ENCODE measurements around the gene URB1.
"Not testable (repeated sequence)": the region's sequence is repeated elsewhere in the genome, so short reads cannot be mapped to it uniquely, and the experiment has no call there.

Gene URB1

DNA sequence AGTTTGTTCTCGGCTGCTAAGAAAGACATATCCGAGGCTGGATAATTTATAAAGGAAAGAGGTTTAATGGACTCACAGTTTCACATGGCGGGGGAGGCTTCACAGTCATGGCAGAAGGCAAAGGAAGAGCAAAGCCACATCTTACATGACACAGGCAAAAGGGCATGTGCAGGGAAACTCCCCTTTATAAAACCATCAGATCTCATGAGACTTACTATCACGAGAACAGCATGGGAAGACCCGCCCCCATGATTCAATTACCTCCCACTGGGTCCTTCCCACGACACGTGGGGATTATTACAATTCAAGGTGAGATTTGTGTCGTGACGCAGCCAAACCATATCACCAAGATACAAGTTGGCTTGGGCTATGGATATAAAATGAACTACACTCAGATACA is 81.8 kb downstream of the URB1 start:
- H3K36me3 ChIP-seq (ENCODE audit: insufficient read depth, low read length) = peaks cover 37% of the 10 kb centered on the region

DNA sequence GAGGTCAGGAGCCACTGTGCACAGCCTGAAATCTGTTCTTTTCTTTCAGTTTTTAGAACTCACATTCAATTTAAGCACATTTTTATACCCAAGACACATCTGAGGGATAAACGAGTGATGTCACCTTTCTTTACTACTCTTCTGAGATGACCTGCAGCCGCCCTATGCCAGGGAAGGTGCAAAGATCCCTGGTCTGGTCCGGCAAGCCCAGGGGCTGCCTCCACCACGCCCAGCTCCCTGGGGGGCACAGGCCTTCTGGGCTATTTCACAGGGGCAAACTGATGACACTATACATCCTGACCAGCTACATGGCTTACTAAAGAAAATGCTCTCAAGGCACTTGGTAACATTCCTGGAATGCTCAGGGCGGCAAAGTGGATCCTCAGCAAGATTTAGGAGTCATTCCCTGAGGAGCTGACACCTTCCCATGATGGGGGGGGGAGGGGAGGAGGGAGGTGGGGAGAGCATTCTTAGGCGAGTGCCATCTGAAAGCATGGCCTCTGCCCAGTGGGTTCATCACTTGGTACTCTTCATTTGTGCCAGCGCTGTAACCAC is 82.8 kb downstream of the URB1 start:
- H3K27me3 ChIP-seq (ENCODE audit: insufficient read depth, low read length) = no peaks in the 10 kb centered on the region
- H2AFZ ChIP-seq (ENCODE audit: low read depth, low read length) = no peak overlapping the region
- H3K4me3 ChIP-seq (ENCODE audit: low read length) = no peak overlapping the region
- no peaks in the 10 kb centered on the region for H3K4me1 ChIP-seq (ENCODE audit: insufficient read depth, low read length)
- H3K9me3 ChIP-seq (ENCODE audit: low read length) = no peaks in the 10 kb centered on the region
- peaks cover 31% of the 10 kb centered on the region for H3K36me3 ChIP-seq (ENCODE audit: insufficient read depth, low read length)

More for the DNA sequence above, 81.8 kb downstream of the URB1 start:
- not testable (repeated sequence) for H3K9me3 ChIP-seq (ENCODE audit: low read length); H3K4me3 ChIP-seq (ENCODE audit: low read length); H3K4me1 ChIP-seq (ENCODE audit: insufficient read depth, low read length); H2AFZ ChIP-seq (ENCODE audit: low read depth, low read length); H3K27me3 ChIP-seq (ENCODE audit: insufficient read depth, low read length)

DNA sequence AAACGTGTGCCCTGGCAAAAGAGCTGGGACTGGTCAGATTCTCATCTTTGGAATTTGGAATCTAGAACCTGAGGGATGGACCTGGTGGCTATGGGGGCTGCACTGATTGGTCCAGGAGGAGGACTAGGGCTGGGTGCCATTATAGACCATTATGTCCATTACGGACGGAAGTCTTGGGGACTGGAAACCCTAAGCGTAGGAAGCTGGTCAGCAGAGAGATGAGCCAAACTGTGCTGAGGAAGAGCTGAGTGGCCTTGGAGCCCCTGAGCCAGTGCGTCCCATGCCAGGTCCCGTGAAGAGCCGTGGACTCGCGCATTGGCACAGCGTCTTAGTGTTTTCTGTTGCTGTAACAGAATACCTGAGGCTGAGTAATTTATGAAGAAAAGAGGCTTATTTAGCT is 84.1 kb downstream of the URB1 start:
- Histone ChIP-seq H3K27me3 (ENCODE audit: insufficient read depth, low read length) (no peaks in the 10 kb centered on the region), H3K36me3 (ENCODE audit: insufficient read depth, low read length) (peaks cover 24% of the 10 kb centered on the region), H3K9me3 (ENCODE audit: low read length) (no peaks in the 10 kb centered on the region), H3K4me1 (ENCODE audit: insufficient read depth, low read length) (no peaks in the 10 kb centered on the region), H2AFZ (ENCODE audit: low read depth, low read length) (no peak overlapping the region), H3K4me3 (ENCODE audit: low read length) (no peak overlapping the region)

DNA sequence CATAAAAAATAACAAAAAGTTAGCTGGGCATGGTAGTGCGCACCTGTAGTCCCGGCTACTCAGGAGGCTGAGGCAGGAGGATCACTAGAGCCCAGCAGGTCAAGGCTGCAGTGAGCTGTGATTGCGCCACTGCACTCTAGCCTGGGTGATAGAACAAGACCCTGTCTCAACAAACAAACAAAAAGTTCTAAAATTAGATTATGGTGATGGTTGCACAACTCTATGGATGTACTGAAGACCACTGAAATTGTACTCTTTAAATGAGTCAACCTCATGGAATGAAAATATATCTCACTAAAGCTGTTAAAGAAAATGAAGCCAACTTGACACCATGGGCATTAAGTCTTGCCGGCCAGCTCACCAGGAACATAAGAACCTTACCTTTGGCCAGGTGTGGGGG is 85.1 kb downstream of the URB1 start:
- Histone ChIP-seq H3K27me3 (ENCODE audit: insufficient read depth, low read length) (no peaks in the 10 kb centered on the region), H3K9me3 (ENCODE audit: low read length) (no peaks in the 10 kb centered on the region), H3K36me3 (ENCODE audit: insufficient read depth, low read length) (peaks cover 21% of the 10 kb centered on the region), H3K4me3 (ENCODE audit: low read length) (no peak overlapping the region), H2AFZ (ENCODE audit: low read depth, low read length) (no peak overlapping the region), H3K4me1 (ENCODE audit: insufficient read depth, low read length) (no peaks in the 10 kb centered on the region)

DNA sequence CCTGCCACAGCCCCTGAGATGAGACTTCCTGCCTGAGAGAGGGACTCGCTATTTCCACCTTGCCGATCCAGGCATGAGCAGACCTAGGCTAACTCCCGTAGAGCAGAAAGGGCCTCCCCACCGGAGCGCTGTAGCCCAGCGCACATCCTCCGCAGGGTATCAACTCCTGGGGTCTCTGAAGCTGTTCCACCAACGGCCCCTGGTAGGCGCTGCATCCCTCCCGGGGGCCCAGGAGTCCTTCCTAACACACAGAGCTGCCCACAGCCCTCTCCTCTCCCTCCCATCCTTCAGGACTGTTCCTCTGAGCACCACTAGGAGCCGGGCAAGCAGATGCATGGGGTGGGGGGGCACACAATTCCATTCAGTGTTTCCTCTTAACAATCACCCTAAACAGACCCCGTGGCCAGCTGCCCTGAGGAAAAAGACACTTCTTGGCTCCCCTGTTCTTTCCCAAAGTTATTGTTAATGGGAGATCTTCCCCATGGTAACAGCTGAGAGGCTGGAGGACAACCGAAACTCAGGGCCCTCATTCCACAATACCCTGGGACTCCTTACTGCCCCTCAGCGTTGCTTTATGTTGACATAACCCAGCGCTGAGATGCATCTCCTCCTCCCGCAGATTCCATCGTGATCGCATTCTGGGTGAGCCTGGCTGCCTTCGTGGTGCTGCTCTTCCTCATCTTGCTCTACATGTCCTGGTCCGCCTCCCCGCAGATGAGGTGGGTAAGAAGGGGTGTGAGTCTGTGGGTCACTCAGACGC is 86.6 kb downstream of the URB1 start:
- peaks cover 10% of the 10 kb centered on the region for H3K36me3 ChIP-seq (ENCODE audit: insufficient read depth, low read length)
- no peak overlapping the region for H3K4me3 ChIP-seq (ENCODE audit: low read length)
- H2AFZ ChIP-seq (ENCODE audit: low read depth, low read length) = no peak overlapping the region
- H3K9me3 ChIP-seq (ENCODE audit: low read length) = no peaks in the 10 kb centered on the region
- no peaks in the 10 kb centered on the region for H3K27me3 ChIP-seq (ENCODE audit: insufficient read depth, low read length)
- no peaks in the 10 kb centered on the region for H3K4me1 ChIP-seq (ENCODE audit: insufficient read depth, low read length)

DNA sequence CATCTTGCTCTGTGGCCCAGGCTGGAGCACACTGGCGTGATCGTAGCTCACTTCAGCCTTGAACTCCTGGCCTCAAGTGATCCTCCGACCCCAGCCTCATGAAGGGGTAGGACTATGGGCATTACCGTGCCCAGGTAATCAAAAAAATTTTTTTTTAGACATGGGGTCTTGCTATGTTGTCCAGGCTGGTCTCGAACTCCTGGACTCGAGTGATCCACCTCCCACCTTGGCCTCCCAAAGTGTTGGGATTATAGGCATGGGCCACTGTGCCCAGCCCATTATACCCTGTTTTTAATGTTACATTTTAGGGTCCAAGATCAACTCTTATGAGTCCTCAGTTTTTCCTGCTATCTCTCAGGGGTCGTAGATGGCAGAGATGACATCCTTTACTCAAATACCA is 87.8 kb downstream of the URB1 start:
- peaks cover 10% of the 10 kb centered on the region for H3K36me3 ChIP-seq (ENCODE audit: insufficient read depth, low read length)
- H3K9me3 ChIP-seq (ENCODE audit: low read length) = no peaks in the 10 kb centered on the region
- no peak overlapping the region for H3K4me3 ChIP-seq (ENCODE audit: low read length)
- no peaks in the 10 kb centered on the region for H3K27me3 ChIP-seq (ENCODE audit: insufficient read depth, low read length)
- H3K4me1 ChIP-seq (ENCODE audit: insufficient read depth, low read length) = no peaks in the 10 kb centered on the region
- no peak overlapping the region for H2AFZ ChIP-seq (ENCODE audit: low read depth, low read length)

- Histone ChIP-seq H3K27me3 (ENCODE audit: insufficient read depth, low read length) (no peaks in the 10 kb centered on the region), H3K4me3 (ENCODE audit: low read length) (no peak overlapping the region), H2AFZ (ENCODE audit: low read depth, low read length) (no peak overlapping the region), H3K9me3 (ENCODE audit: low read length) (no peaks in the 10 kb centered on the region), H3K4me1 (ENCODE audit: insufficient read depth, low read length) (no peaks in the 10 kb centered on the region), H3K36me3 (ENCODE audit: insufficient read depth, low read length) (peaks cover 9% of the 10 kb centered on the region)
Measured at GRCh38 chr21:32303385-32303784, 89.4 kb downstream of the URB1 start.

GRCh38 chr21:32302560-32302959 is 90.3 kb downstream of the URB1 start:
- H2AFZ ChIP-seq (ENCODE audit: low read depth, low read length) = no peak overlapping the region

DNA sequence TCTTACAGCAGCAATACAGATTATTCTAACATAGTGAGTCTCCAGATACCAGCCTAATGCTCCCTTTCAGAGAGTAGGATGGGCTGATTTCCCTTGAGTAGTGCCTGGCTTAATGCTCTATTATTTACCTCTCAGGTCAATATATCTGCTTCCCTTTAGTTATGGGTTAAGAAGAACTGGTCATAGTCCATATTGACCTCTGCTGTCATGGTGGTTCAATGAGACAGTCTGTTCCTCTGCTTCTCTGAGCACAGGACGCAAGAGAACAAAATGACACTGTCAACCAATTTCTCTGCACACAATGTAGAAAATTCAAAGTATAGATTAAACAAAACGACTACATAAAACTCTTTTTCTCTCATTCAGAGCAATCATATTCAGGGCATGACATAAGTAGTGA is 91.2 kb downstream of the URB1 start:
- H3K27me3 ChIP-seq (ENCODE audit: insufficient read depth, low read length) = no peaks in the 10 kb centered on the region
- H3K9me3 ChIP-seq (ENCODE audit: low read length) = no peaks in the 10 kb centered on the region
- no peak overlapping the region for H3K4me3 ChIP-seq (ENCODE audit: low read length)
- H2AFZ ChIP-seq (ENCODE audit: low read depth, low read length) = no peak overlapping the region
- H3K36me3 ChIP-seq (ENCODE audit: insufficient read depth, low read length) = peaks cover 2% of the 10 kb centered on the region
- no peaks in the 10 kb centered on the region for H3K4me1 ChIP-seq (ENCODE audit: insufficient read depth, low read length)

More at GRCh38 chr21:32302560-32302959, 90.3 kb downstream of the URB1 start:
- Histone ChIP-seq H3K36me3 (ENCODE audit: insufficient read depth, low read length) (peaks cover 4% of the 10 kb centered on the region), H3K9me3 (ENCODE audit: low read length) (no peaks in the 10 kb centered on the region), H3K27me3 (ENCODE audit: insufficient read depth, low read length) (no peaks in the 10 kb centered on the region), H3K4me3 (ENCODE audit: low read length) (no peak overlapping the region), H3K4me1 (ENCODE audit: insufficient read depth, low read length) (no peaks in the 10 kb centered on the region)

DNA sequence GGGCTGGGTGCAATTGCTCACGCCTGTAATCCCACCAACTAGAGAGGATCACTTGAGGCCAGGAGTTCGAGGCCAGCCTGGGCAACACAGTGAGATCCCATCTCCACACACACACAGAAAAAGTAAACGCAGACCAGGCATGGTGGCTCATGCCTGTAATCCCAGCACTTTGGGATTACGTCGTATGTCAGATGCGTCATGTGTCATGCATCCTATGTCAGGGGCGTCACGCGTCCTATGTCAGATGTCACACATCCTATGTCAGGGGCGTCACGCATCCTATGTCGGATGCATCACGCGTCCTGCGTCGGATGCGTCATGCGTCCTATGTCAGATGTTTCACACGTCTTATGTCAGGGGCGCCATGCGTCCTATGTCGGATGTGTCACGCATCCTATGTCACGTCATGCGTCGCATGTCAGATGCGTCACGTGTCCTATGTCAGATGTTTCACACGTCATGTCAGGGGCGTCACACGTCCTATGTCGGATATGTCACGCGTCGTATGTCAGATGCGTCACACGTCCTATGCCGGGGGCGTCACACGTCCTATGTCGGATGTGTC is 92.6 kb downstream of the URB1 start:
- no peak overlapping the region for H2AFZ ChIP-seq (ENCODE audit: low read depth, low read length)
- no peaks in the 10 kb centered on the region for H3K36me3 ChIP-seq (ENCODE audit: insufficient read depth, low read length)
- H3K4me1 ChIP-seq (ENCODE audit: insufficient read depth, low read length) = no peaks in the 10 kb centered on the region
- no peaks in the 10 kb centered on the region for H3K27me3 ChIP-seq (ENCODE audit: insufficient read depth, low read length)
- H3K4me3 ChIP-seq (ENCODE audit: low read length) = no peak overlapping the region
- H3K9me3 ChIP-seq (ENCODE audit: low read length) = no peaks in the 10 kb centered on the region

- Histone ChIP-seq H2AFZ (ENCODE audit: low read depth, low read length) (no peak overlapping the region), H3K9me3 (ENCODE audit: low read length) (no peaks in the 10 kb centered on the region), H3K4me3 (ENCODE audit: low read length) (no peak overlapping the region), H3K4me1 (ENCODE audit: insufficient read depth, low read length) (no peaks in the 10 kb centered on the region), H3K27me3 (ENCODE audit: insufficient read depth, low read length) (no peaks in the 10 kb centered on the region), H3K36me3 (ENCODE audit: insufficient read depth, low read length) (no peaks in the 10 kb centered on the region)
Measured at GRCh38 chr21:32299695-32300094, 93.1 kb downstream of the URB1 start.

- Histone ChIP-seq H3K27me3 (ENCODE audit: insufficient read depth, low read length) (no peaks in the 10 kb centered on the region), H3K4me3 (ENCODE audit: low read length) (no peak within 1 kb of the TSS), H2AFZ (ENCODE audit: low read depth, low read length) (no peak within 1 kb of the TSS), H3K9me3 (ENCODE audit: low read length) (no peaks in the 10 kb centered on the region), H3K36me3 (ENCODE audit: insufficient read depth, low read length) (no peaks in the 10 kb centered on the region), H3K4me1 (ENCODE audit: insufficient read depth, low read length) (no peaks in the 10 kb centered on the region)
Measured at GRCh38 chr21:32298658-32299081, 94.1 kb downstream of the URB1 start, which contains the start of gene MRAP. Gene MRAP (plus strand): TSS chr21:32298855. CDS start chr21:32298972, 117 bp downstream.

DNA sequence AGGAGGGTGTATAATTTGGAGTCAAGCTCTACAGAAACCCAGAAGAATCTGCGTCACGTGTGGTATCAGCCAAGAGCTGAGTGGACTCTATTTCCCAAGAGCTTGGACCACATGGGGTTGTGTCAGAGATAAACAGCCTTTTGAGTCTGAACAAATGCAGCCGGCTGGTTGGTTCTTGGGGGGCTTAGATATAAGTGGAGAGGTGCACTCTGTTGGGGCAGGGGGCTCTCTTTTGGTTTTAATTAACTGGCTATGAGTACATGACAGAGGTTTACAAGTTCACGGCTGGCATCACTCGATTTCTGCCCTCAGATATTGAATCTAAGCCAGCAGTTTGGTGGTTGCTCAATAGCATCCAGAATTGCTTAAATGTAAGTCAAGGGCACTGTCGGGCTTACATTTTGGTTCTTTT is 94.7 kb downstream of the URB1 start:
- H3K4me3 ChIP-seq (ENCODE audit: low read length) = no peak overlapping the region
- H3K4me1 ChIP-seq (ENCODE audit: insufficient read depth, low read length) = no peaks in the 10 kb centered on the region
- no peaks in the 10 kb centered on the region for H3K36me3 ChIP-seq (ENCODE audit: insufficient read depth, low read length)
- no peak overlapping the region for H2AFZ ChIP-seq (ENCODE audit: low read depth, low read length)
- no peaks in the 10 kb centered on the region for H3K9me3 ChIP-seq (ENCODE audit: low read length)
- H3K27me3 ChIP-seq (ENCODE audit: insufficient read depth, low read length) = no peaks in the 10 kb centered on the region
